ENCODE results near the gene HOXD11. TPM values are rescaled to one million over a fixed set of nuclear protein-coding genes. Genes with fewer than 3 reads are reported as not detected.

Gene HOXD11
- total and polyA plus RNA-seq, 2 experiments from 2014 or later = not detected

DNA sequence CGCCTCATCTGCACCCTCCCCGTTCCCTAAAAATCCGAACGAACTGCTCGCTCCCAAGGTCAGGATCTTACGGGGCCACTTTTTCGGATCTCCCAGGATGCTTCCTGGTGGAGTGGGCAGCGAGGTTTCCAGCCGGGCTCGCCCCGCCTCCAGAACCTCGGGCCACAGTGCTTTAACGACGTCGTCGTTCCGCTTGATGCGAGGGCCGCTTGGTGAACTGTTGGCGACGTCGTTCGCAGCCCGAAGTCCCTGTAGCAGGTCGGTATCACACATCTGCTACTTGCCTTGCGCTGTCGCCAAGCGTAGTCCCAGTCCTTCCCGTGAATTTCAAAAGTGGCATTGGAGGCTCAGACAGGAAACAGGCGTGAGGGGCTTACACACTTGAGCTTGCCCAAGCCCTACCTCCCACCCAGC lies 38.7 kb upstream of the HOXD11 start:
- Histone ChIP-seq H3K79me2 (replicated peaks; ENCODE audit: insufficient read depth) (no peaks in the 10 kb centered on the region), H3K27me3 (ENCODE audit: insufficient read depth) (peaks cover 100% of the 10 kb centered on the region), H2AFZ (no peak overlapping the region), H3K36me3 (ENCODE audit: insufficient read depth) (no peaks in the 10 kb centered on the region; the same call in 1 of the 2 replicates), H3K27ac (ENCODE audit: low read depth) (no peak overlapping the region), H3K4me1 (ENCODE audit: insufficient read depth) (peaks cover 30% of the 10 kb centered on the region), H3K4me2 (peak overlapping the region; percentile 89), H3F3A (replicated peaks; ENCODE audit: low read depth) (peaks cover 8% of the 10 kb centered on the region; the same call in 1 of the 2 replicates), H3K9me2 (ENCODE audit: insufficient read depth) (no peaks in the 10 kb centered on the region), H4K20me1 (replicated peaks; ENCODE audit: insufficient read depth) (peaks cover 12% of the 10 kb centered on the region), H3K4me3 (peak overlapping the region; percentile 56)
- H3K36me3 Mint-ChIP-seq (ENCODE audit: low read depth) = no peaks in the 10 kb centered on the region; the same call in 2 of the 3 replicates
- peak; percentile 42 for DNase-seq (ENCODE audit: low spot score)
- H3K9me3 Mint-ChIP-seq = no peaks in the 10 kb centered on the region
- ATAC-seq = peak; percentile 5; the same call in 1 of the 3 replicates
- H3K4me1 Mint-ChIP-seq = peaks cover 30% of the 10 kb centered on the region
- H3K4me3 Mint-ChIP-seq = peak overlapping the region; percentile 62; the same call in 2 of the 3 replicates
- TF ChIP-seq, protein P1, sequence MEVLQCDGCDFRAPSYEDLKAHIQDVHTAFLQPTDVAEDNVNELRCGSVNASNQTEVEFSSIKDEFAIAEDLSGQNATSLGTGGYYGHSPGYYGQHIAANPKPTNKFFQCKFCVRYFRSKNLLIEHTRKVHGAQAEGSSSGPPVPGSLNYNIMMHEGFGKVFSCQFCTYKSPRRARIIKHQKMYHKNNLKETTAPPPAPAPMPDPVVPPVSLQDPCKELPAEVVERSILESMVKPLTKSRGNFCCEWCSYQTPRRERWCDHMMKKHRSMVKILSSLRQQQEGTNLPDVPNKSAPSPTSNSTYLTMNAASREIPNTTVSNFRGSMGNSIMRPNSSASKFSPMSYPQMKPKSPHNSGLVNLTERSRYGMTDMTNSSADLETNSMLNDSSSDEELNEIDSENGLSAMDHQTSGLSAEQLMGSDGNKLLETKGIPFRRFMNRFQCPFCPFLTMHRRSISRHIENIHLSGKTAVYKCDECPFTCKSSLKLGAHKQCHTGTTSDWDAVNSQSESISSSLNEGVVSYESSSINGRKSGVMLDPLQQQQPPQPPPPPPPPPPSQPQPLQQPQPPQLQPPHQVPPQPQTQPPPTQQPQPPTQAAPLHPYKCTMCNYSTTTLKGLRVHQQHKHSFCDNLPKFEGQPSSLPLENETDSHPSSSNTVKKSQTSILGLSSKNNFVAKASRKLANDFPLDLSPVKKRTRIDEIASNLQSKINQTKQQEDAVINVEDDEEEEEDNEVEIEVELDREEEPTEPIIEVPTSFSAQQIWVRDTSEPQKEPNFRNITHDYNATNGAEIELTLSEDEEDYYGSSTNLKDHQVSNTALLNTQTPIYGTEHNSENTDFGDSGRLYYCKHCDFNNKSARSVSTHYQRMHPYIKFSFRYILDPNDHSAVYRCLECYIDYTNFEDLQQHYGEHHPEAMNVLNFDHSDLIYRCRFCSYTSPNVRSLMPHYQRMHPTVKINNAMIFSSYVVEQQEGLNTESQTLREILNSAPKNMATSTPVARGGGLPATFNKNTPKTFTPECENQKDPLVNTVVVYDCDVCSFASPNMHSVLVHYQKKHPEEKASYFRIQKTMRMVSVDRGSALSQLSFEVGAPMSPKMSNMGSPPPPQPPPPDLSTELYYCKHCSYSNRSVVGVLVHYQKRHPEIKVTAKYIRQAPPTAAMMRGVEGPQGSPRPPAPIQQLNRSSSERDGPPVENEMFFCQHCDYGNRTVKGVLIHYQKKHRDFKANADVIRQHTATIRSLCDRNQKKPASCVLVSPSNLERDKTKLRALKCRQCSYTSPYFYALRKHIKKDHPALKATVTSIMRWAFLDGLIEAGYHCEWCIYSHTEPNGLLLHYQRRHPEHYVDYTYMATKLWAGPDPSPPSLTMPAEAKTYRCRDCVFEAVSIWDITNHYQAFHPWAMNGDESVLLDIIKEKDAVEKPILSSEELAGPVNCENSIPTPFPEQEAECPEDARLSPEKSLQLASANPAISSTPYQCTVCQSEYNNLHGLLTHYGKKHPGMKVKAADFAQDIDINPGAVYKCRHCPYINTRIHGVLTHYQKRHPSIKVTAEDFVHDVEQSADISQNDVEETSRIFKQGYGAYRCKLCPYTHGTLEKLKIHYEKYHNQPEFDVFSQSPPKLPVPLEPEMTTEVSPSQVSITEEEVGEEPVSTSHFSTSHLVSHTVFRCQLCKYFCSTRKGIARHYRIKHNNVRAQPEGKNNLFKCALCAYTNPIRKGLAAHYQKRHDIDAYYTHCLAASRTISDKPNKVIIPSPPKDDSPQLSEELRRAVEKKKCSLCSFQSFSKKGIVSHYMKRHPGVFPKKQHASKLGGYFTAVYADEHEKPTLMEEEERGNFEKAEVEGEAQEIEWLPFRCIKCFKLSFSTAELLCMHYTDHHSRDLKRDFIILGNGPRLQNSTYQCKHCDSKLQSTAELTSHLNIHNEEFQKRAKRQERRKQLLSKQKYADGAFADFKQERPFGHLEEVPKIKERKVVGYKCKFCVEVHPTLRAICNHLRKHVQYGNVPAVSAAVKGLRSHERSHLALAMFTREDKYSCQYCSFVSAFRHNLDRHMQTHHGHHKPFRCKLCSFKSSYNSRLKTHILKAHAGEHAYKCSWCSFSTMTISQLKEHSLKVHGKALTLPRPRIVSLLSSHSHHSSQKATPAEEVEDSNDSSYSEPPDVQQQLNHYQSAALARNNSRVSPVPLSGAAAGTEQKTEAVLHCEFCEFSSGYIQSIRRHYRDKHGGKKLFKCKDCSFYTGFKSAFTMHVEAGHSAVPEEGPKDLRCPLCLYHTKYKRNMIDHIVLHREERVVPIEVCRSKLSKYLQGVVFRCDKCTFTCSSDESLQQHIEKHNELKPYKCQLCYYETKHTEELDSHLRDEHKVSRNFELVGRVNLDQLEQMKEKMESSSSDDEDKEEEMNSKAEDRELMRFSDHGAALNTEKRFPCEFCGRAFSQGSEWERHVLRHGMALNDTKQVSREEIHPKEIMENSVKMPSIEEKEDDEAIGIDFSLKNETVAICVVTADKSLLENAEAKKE (CRISPR knock-in tag; IDR thresholded peaks at IDR 0.05) = no peak
- peak; percentile 88 for TF ChIP-seq EZH2 (IDR thresholded peaks at IDR 0.05; ENCODE audit: low read depth, unreplicated experiment)
- H3K27ac Mint-ChIP-seq = no peak overlapping the region
- H3K27me3 Mint-ChIP-seq (ENCODE audit: insufficient read depth, low read depth, poor library complexity) = peaks cover 97% of the 10 kb centered on the region

DNA sequence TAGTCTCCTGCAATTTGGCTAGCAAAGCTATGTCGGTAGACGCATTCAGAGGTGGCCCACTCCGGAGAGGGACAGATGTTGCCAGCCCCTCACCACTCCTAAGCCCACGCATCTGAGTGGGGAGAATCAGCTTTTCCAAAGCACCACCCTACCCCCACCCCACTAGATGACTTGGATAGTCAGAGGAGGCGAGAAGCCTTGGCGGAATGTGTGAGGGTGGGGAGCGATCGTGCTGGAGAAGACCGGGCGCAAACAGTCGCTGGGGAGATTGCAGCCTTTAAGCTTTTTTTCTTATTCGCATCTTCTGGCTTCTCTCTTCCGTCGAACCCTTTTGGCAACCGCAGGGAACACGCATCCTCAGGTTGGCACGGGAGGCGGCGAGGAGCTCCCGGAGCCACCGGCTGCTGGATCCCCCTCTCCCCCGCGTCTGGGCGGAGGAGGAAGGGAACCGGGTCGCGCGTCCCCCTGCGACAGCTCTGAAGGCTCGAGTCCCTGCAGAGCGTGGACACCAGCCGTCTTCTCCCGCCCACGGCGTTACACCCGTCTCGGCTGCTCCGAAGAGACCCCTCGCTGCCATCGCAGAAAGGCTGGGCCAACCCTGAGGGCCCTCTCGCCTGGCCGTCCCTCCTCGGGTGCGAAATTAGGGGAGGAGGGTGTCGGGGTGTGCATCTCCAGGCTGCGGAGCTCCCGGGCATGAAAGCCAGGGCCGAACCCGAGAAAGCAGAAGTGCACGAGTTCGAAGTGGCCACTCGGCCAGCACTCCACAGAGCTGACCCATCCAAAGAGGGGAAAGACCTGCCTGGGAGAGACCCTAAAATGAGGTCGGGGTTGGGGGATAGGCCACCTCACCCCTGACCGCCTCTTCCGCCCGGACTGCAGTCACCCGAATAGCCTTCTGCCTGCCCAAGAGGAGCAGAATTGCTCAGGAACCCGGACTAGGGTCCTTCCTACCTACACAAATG lies 35.5 kb upstream of the HOXD11 start:
- Histone ChIP-seq H3K36me3 (ENCODE audit: insufficient read depth) (no peaks in the 10 kb centered on the region; the same call in 1 of the 2 replicates), H2AFZ (no peak overlapping the region), H3K27ac (ENCODE audit: low read depth) (no peak overlapping the region), H3K4me2 (peak overlapping the region; percentile 64; the same call in 1 of the 2 replicates), H3K27me3 (ENCODE audit: insufficient read depth) (peaks cover 100% of the 10 kb centered on the region), H3K9me2 (ENCODE audit: insufficient read depth) (no peaks in the 10 kb centered on the region), H3F3A (replicated peaks; ENCODE audit: low read depth) (peaks cover 16% of the 10 kb centered on the region), H3K4me1 (ENCODE audit: insufficient read depth) (peaks cover 32% of the 10 kb centered on the region), H3K79me2 (replicated peaks; ENCODE audit: insufficient read depth) (no peaks in the 10 kb centered on the region), H3K4me3 (peak overlapping the region; percentile 35; the same call in 1 of the 2 replicates), H4K20me1 (replicated peaks; ENCODE audit: insufficient read depth) (peaks cover 29% of the 10 kb centered on the region)
- H3K9me3 Mint-ChIP-seq = no peaks in the 10 kb centered on the region; the same call in 2 of the 3 replicates
- no peak; the same call in 2 of the 3 replicates for ATAC-seq
- H3K4me1 Mint-ChIP-seq = peaks cover 27% of the 10 kb centered on the region; the same call in 2 of the 3 replicates
- H3K36me3 Mint-ChIP-seq (ENCODE audit: low read depth) = no peaks in the 10 kb centered on the region; the same call in 2 of the 3 replicates
- H3K27ac Mint-ChIP-seq = no peak overlapping the region
- H3K4me3 Mint-ChIP-seq = peak overlapping the region; percentile 37; the same call in 1 of the 3 replicates
- peak; percentile 39 for DNase-seq (ENCODE audit: low spot score)
- H3K27me3 Mint-ChIP-seq (ENCODE audit: insufficient read depth, low read depth, poor library complexity) = peaks cover 100% of the 10 kb centered on the region
- peak; percentile 83 for TF ChIP-seq EZH2 (IDR thresholded peaks at IDR 0.05; ENCODE audit: low read depth, unreplicated experiment)
- no peak for TF ChIP-seq STAT1 (IDR thresholded peaks at IDR 0.05; ENCODE audit: unreplicated experiment)
- TF ChIP-seq EZH2phosphoT487 (IDR thresholded peaks at IDR 0.05; ENCODE audit: unreplicated experiment) = peak; percentile 70
